ENCODE results near the gene PDE2A.

Gene PDE2A

GRCh38 chr11:72673943-72674828 lies at the start of gene PDE2A:
PDE2A (minus strand) TSS chr11:72674422; CDS start chr11:72674207, 215 bp downstream.
- no peak for DNase-seq (ENCODE audit: low spot score)

DNA sequence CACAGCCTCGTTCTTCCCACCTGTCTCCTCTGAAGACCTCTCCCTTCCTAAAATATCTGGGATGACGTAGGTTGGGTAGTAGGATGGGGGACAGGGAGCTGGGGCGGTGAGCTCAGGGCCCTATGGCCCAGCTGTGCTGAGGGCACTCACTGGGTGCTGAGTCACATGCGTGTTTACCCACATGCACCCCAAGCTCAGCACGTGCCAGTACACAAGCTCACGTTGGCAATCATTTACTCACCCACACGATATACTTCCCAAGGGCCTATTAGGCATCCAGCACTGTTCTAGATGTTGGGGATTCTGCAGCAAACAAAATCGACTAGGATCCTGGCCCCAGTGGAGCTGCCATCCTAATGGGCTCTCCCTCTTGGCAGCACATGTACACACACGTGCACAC lies 49.3 kb upstream of the PDE2A start:
- no peak for DNase-seq (ENCODE audit: low spot score)

DNA sequence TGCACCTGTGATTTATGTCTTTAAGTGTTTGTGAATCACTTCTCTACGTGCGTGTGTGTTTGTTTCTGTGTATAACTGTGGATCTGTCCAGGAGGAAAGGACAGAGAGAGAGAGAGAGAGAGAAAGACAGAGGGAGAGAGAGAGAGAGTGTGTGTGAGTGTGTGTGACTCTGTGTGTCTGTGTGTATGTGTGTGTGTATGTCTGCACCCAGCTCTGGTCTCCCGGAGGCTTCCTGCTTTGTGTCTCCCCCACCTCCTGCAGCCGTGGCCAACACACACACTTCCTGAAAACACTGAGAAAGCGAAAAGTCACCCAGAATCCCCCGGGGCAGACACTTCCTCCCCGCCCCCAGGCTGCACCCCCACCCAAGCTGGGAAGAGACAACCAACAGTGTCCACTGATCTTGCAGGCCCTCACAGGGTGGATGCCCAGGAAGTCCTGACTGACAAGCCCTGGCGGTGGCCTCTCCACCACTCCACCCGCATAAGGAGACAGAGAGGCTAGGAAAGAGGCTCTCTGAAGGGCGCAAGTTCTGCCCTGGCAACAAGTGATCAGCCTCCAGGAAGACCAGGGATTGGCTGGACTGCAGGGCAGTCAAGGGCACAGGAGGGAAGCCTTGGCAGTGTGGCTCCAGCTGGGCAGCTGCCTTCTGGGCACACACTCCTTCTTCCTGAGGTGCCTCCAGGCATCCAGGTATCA lies 48.0 kb upstream of the PDE2A start:
- DNase-seq (ENCODE audit: low spot score) = peak; percentile 96

GRCh38 chr11:72721689-72722049 lies 47.4 kb upstream of the PDE2A start:
- no peak for DNase-seq (ENCODE audit: low spot score)

DNA sequence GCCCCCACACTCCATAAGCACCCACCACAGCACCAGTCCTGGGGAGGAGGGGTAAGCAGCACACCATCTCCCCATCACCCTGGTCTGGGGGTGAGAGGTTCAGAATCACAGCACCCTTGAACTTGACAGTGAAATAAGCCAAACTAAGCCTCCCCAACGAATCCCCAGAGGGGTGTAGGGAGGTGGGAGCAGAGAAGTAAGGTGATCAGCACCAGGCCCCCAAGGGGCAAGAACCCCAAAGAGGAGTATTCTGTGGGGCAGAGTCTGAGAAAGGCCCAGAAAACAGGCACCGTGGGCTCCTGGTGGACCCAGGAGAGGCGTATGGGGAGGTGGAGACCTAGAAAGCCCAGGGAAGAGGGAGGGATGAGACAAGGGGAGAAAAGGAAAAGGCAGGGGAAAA lies 47.1 kb upstream of the PDE2A start:
- DNase-seq (ENCODE audit: low spot score) = no peak

DNA sequence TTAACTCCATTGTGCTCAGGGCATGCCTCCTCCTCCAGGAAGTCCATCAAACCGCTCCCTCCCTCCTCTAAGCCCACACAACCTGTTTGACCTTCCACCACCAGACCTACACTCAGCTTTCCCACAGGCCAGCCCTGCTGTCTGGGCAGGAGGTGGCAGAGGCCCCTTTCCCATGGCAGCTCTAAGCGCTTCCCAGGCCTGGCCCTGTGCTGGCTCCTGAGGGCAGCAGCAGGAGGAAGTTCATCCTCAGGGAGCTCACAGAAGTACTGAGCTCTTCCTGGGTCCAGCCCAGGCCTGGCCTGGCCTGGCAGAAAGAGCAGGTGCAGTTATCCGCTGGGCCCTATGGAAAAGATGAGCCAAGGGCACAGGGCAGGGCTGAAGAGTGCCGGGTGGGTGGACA lies 46.6 kb upstream of the PDE2A start:
- DNase-seq (ENCODE audit: low spot score) = no peak

DNA sequence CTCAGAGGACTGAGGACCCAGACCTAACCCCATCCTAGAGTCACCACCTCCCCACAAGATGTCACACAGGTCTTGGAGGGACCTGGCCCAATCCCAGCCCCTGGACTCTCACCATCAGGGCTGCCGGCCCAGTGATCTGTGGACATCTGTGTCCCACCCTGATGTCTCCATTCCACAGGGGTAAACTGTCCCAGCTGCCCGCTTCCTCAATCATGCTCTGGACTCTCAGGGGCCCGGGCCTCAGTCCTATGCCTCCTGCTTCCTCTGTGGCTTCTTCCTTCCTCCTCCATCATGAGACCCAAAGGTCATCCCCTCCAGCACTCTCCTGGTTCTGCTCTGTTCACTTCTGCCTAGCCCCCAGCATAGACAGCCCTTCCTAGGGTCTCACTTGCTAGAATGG lies 45.8 kb upstream of the PDE2A start:
- DNase-seq (ENCODE audit: low spot score) = no peak

- DNase-seq (ENCODE audit: low spot score) = no peak
Observed at GRCh38 chr11:72719551-72719950, 45.3 kb upstream of the PDE2A start.

- no peak for DNase-seq (ENCODE audit: low spot score)
Observed at GRCh38 chr11:72719144-72719543, 44.9 kb upstream of the PDE2A start.

DNA sequence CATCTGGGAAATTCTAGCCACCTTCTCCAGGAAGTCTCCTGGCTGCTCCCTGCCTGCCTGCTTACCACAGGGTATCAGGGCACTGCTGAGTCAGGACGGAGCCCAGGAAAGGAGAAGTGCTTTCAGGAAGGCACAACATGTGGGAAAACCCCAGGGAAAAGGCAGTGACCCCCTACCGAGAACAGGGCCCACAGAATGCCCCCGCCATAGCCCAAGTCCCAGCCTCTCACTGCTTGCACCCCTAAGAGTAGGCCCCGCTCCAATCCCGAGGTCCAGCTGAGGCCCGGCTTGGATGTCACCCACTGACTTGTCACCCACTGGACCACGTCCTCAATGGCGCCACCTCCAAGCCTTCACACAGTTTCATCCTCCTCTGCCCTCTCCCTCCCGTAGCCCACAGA lies 43.9 kb upstream of the PDE2A start:
- no peak for DNase-seq (ENCODE audit: low spot score)

- DNase-seq (ENCODE audit: low spot score) = no peak
Observed at GRCh38 chr11:72716788-72717435, 42.7 kb upstream of the PDE2A start.

GRCh38 chr11:72716290-72716689 lies 42.1 kb upstream of the PDE2A start:
- no peak for DNase-seq (ENCODE audit: low spot score)

GRCh38 chr11:72712841-72713240 lies 38.6 kb upstream of the PDE2A start:
- no peak for DNase-seq (ENCODE audit: low spot score)

DNA sequence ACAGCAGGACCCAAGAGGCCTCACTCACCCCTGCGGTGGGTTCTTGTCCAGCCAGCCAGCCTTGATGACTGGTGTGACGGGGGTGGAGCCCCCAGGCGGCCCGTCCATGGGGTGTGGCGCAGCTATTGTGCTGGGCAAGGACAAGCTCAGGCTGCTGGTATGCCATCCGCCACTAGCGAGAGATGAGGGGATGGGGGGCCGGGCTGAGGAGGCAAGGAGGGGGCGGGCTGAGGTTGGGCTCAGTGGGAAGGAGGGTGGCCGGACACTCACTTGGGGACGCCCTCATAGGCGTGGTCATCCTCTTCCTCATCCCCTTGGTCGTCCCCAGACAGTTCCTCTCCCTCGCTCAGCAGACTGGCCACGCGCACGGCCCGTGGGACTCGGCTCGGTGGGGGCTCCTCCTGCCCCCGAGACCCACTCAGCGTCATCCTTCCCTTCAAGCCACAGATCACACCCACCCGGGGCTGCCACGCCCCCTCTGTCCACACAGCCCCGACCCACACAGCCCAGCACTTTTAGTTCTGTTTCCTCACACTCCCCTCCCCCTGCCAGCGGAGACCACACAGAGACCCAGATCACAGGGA lies 38.0 kb upstream of the PDE2A start:
- no peak for DNase-seq (ENCODE audit: low spot score)

DNA sequence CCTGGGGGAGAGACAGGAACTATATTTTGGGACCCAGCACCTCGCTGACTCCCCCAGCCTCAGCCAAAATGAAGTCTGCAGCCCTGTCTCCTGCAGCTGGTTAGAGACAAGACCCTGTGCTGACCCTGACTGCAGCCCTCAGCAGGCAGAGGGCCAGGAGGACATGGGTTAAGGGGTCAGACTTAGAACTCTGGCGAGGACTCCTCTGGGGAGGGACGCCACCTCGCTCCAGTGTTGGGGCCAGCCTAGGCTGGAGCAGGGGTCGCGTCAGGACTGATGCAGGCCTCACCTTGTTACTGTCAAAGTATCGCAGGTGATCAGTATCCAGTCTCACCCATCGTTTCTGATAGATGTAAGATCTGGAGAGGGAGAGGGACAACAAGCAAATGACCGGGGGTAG lies 36.9 kb upstream of the PDE2A start:
- DNase-seq (ENCODE audit: low spot score) = no peak

DNA sequence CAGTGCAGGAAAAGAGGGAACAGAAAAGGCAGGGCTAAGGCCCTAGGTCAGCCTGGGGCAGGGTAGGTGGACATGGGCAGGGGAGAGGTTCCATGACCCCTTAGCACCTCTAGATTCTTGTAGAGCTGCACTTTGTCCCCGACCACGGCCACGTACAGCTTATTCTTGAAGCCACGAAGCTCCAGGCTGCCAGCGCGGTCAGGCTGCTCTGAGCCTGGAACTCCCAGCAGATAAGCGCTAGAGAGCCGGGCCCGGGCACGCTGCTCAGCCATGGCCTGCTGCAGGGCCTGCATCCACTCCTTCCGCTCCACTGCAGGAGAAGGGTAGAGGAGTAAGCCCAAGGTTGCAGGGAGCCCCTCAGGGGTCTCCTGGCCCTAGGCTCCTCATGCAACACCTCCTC lies 36.1 kb upstream of the PDE2A start:
- no peak for DNase-seq (ENCODE audit: low spot score)

GRCh38 chr11:72709478-72710238 lies 35.4 kb upstream of the PDE2A start:
- DNase-seq (ENCODE audit: low spot score) = no peak

GRCh38 chr11:72707032-72707431 lies 32.8 kb upstream of the PDE2A start:
- no peak for DNase-seq (ENCODE audit: low spot score)

DNA sequence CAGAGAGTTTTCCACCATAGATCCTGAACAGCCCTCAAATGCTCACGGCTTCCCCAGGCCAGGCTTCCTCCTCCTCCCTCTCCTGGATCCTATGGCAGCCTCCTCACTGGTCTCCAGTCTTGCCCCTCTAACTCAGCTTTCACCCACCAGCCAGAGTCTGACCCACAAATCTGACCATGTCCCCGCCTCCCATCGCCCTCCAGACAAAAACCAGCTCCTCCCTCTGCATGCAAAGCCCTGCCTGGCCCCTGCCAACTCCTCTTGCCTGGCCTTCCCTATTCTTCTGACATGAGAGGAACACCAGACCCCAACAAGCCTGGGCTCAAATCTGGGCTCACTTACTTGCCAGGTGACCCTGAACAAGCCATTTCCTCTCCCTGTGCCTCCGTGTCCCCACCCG lies 32.4 kb upstream of the PDE2A start:
- no peak for DNase-seq (ENCODE audit: low spot score)

- DNase-seq (ENCODE audit: low spot score) = no peak
Observed at GRCh38 chr11:72705442-72706365, 31.5 kb upstream of the PDE2A start.

DNA sequence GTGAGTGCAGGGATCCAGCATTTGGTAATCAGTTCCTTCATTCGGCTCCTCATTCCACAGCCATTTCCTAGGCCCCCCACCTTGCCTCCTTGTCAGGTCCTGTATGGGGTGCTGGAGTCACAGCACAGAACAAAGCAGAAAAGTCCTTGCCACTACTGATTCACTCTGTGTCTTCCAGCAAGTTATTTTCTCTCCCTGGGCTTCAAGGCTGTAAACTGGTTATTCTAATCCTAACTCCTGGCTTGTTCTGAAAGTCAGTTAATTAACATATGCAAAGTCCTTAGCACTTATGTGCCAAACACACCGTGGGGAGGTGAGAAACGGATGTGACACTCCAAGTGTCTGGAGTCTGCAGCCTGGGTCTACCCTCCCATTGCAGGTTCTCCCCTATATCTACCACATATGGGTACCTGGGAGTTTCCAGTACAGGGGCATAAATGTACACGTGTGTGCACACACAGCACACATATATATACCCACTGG lies 30.6 kb upstream of the PDE2A start:
- DNase-seq (ENCODE audit: low spot score) = no peak
